ENCODE results near the gene FSIP1.

The FSIP1 gene

GRCh38 chr15:39578851-39579486, 203.7 kb downstream of the FSIP1 start:
- no peak for DNase-seq

- DNase-seq: no peak
Measured at GRCh38 chr15:39575180-39575579, 207.5 kb downstream of the FSIP1 start.

- DNase-seq: no peak
Measured at GRCh38 chr15:39574427-39574826, 208.2 kb downstream of the FSIP1 start.

GRCh38 chr15:39573844-39574243, 208.8 kb downstream of the FSIP1 start:
- DNase-seq: no peak

GRCh38 chr15:39573287-39573686, 209.4 kb downstream of the FSIP1 start:
- DNase-seq: no peak

GRCh38 chr15:39565851-39566250, 216.8 kb downstream of the FSIP1 start:
- DNase-seq: no peak

- no peak for DNase-seq
Measured at GRCh38 chr15:39564972-39565665, 217.5 kb downstream of the FSIP1 start.

GRCh38 chr15:39558421-39558820, 224.2 kb downstream of the FSIP1 start:
- no peak for DNase-seq

- no peak for DNase-seq
Measured at GRCh38 chr15:39556461-39556860, 226.2 kb downstream of the FSIP1 start.

GRCh38 chr15:39555885-39556284, 226.8 kb downstream of the FSIP1 start:
- DNase-seq: no peak

GRCh38 chr15:39554746-39555387, 227.8 kb downstream of the FSIP1 start:
- DNase-seq: no peak

- DNase-seq: no peak
Measured at GRCh38 chr15:39553947-39554693, 228.5 kb downstream of the FSIP1 start.

- DNase-seq: no peak
Measured at GRCh38 chr15:39552556-39552955, 230.1 kb downstream of the FSIP1 start.

- no peak for DNase-seq
Measured at GRCh38 chr15:39551476-39551875, 231.2 kb downstream of the FSIP1 start.
